ENCODE results near the gene OPRD1. TPM values are rescaled to one million over a fixed set of nuclear protein-coding genes. Genes with fewer than 3 reads are reported as not detected.

The OPRD1 gene
- total and polyA plus RNA-seq, 9 donors = 0.17 to 0.45 (median 0.37) TPM

- DNase-seq = no peak
- Histone ChIP-seq H3K4me1 (ENCODE audit: control insufficient read depth, insufficient read depth, low read length) (peaks cover 17% of the 10 kb centered on the region), H3K27me3 (ENCODE audit: control insufficient read depth, insufficient read depth, low read length) (peaks cover 28% of the 10 kb centered on the region), H3K9me3 (replicated peaks; ENCODE audit: control insufficient read depth, low read depth, low read length) (no peaks in the 10 kb centered on the region), H3K4me3 (ENCODE audit: low read length) (no peak overlapping the region), H3K36me3 (ENCODE audit: control insufficient read depth, insufficient read depth, low read length) (no peaks in the 10 kb centered on the region), H3K27ac (ENCODE audit: low read length) (no peak overlapping the region)
- 89% methylated on average over 4 of the region's 5 CpGs for WGBS (ENCODE audit: insufficient coverage)
Measured at GRCh38 chr1:28889357-28889756, 77.4 kb downstream of the OPRD1 start.

- 40% methylated on average over 1 of the region's 8 CpGs for WGBS (ENCODE audit: insufficient coverage)
- Histone ChIP-seq H3K27me3 (ENCODE audit: control insufficient read depth, insufficient read depth, low read length) (peaks cover 26% of the 10 kb centered on the region), H3K4me1 (ENCODE audit: control insufficient read depth, insufficient read depth, low read length) (peaks cover 17% of the 10 kb centered on the region), H3K36me3 (ENCODE audit: control insufficient read depth, insufficient read depth, low read length) (no peaks in the 10 kb centered on the region), H3K4me3 (ENCODE audit: low read length) (no peak overlapping the region), H3K27ac (ENCODE audit: low read length) (no peak overlapping the region), H3K9me3 (replicated peaks; ENCODE audit: control insufficient read depth, low read depth, low read length) (no peaks in the 10 kb centered on the region)
- DNase-seq = no peak
Measured at GRCh38 chr1:28890435-28890834, 78.5 kb downstream of the OPRD1 start.

GRCh38 chr1:28890836-28891235, 78.9 kb downstream of the OPRD1 start:
- 36% methylated on average over 1 of the region's 2 CpGs for WGBS (ENCODE audit: insufficient coverage)
- Histone ChIP-seq H3K27ac (ENCODE audit: low read length) (no peak overlapping the region), H3K27me3 (ENCODE audit: control insufficient read depth, insufficient read depth, low read length) (peaks cover 26% of the 10 kb centered on the region), H3K4me1 (ENCODE audit: control insufficient read depth, insufficient read depth, low read length) (peaks cover 17% of the 10 kb centered on the region), H3K9me3 (replicated peaks; ENCODE audit: control insufficient read depth, low read depth, low read length) (no peaks in the 10 kb centered on the region), H3K4me3 (ENCODE audit: low read length) (no peak overlapping the region), H3K36me3 (ENCODE audit: control insufficient read depth, insufficient read depth, low read length) (no peaks in the 10 kb centered on the region)
- DNase-seq = no peak

- peaks cover 24% of the 10 kb centered on the region for H3K27me3 ChIP-seq (ENCODE audit: control insufficient read depth, insufficient read depth, low read length)
- no peaks in the 10 kb centered on the region for H3K36me3 ChIP-seq (ENCODE audit: control insufficient read depth, insufficient read depth, low read length)
- no peak overlapping the region for H3K27ac ChIP-seq (ENCODE audit: low read length)
- 17% methylated on average over 1 of the region's 2 CpGs for WGBS (ENCODE audit: insufficient coverage)
- H3K9me3 ChIP-seq (replicated peaks; ENCODE audit: control insufficient read depth, low read depth, low read length) = no peaks in the 10 kb centered on the region
- H3K4me1 ChIP-seq (ENCODE audit: control insufficient read depth, insufficient read depth, low read length) = peaks cover 17% of the 10 kb centered on the region
- DNase-seq = no peak
- H3K4me3 ChIP-seq (ENCODE audit: low read length) = no peak overlapping the region
Measured at GRCh38 chr1:28891256-28891655, 79.3 kb downstream of the OPRD1 start.

- Histone ChIP-seq H3K9me3 (replicated peaks; ENCODE audit: control insufficient read depth, low read depth, low read length) (no peaks in the 10 kb centered on the region), H3K4me1 (ENCODE audit: control insufficient read depth, insufficient read depth, low read length) (peaks cover 3% of the 10 kb centered on the region), H3K27ac (ENCODE audit: low read length) (no peak overlapping the region), H3K36me3 (ENCODE audit: control insufficient read depth, insufficient read depth, low read length) (no peaks in the 10 kb centered on the region), H3K27me3 (ENCODE audit: control insufficient read depth, insufficient read depth, low read length) (peaks cover 6% of the 10 kb centered on the region), H3K4me3 (ENCODE audit: low read length) (no peak overlapping the region)
- DNase-seq = no peak
- 24% methylated on average over 6 of the region's 8 CpGs for WGBS (ENCODE audit: insufficient coverage)
Measured at GRCh38 chr1:28893403-28894102, 81.6 kb downstream of the OPRD1 start.

GRCh38 chr1:28894785-28895184, 82.8 kb downstream of the OPRD1 start:
- WGBS (ENCODE audit: insufficient coverage) = no CpG with 5 or more reads among the region's 2 CpGs

GRCh38 chr1:28895896-28896608, 84.1 kb downstream of the OPRD1 start:
- WGBS (ENCODE audit: insufficient coverage) = no CpG with 5 or more reads among the region's 4 CpGs
- Histone ChIP-seq H3K9me3 (replicated peaks; ENCODE audit: control insufficient read depth, low read depth, low read length) (no peaks in the 10 kb centered on the region), H3K4me3 (ENCODE audit: low read length) (no peak overlapping the region)

More at GRCh38 chr1:28894785-28895184, 82.8 kb downstream of the OPRD1 start:
- Histone ChIP-seq H3K27ac (ENCODE audit: low read length) (no peak overlapping the region), H3K4me1 (ENCODE audit: control insufficient read depth, insufficient read depth, low read length) (peaks cover 8% of the 10 kb centered on the region), H3K9me3 (replicated peaks; ENCODE audit: control insufficient read depth, low read depth, low read length) (no peaks in the 10 kb centered on the region), H3K36me3 (ENCODE audit: control insufficient read depth, insufficient read depth, low read length) (no peaks in the 10 kb centered on the region), H3K27me3 (ENCODE audit: control insufficient read depth, insufficient read depth, low read length) (peaks cover 3% of the 10 kb centered on the region), H3K4me3 (ENCODE audit: low read length) (no peak overlapping the region)
- DNase-seq = no peak

GRCh38 chr1:28896609-28896986, 84.6 kb downstream of the OPRD1 start:
- peaks cover 8% of the 10 kb centered on the region for H3K4me1 ChIP-seq (ENCODE audit: control insufficient read depth, insufficient read depth, low read length)
- H3K4me3 ChIP-seq (ENCODE audit: low read length) = no peak overlapping the region
- WGBS (ENCODE audit: insufficient coverage) = 48% methylated on average over 3 of the region's 3 CpGs
- no peaks in the 10 kb centered on the region for H3K9me3 ChIP-seq (replicated peaks; ENCODE audit: control insufficient read depth, low read depth, low read length)
- DNase-seq = no peak
- no peaks in the 10 kb centered on the region for H3K36me3 ChIP-seq (ENCODE audit: control insufficient read depth, insufficient read depth, low read length)
- H3K27ac ChIP-seq (ENCODE audit: low read length) = no peak overlapping the region
- H3K27me3 ChIP-seq (ENCODE audit: control insufficient read depth, insufficient read depth, low read length) = peaks cover 3% of the 10 kb centered on the region

More at GRCh38 chr1:28895896-28896608, 84.1 kb downstream of the OPRD1 start:
- peaks cover 3% of the 10 kb centered on the region for H3K27me3 ChIP-seq (ENCODE audit: control insufficient read depth, insufficient read depth, low read length)
- H3K36me3 ChIP-seq (ENCODE audit: control insufficient read depth, insufficient read depth, low read length) = no peaks in the 10 kb centered on the region
- no peak overlapping the region for H3K27ac ChIP-seq (ENCODE audit: low read length)
- H3K4me1 ChIP-seq (ENCODE audit: control insufficient read depth, insufficient read depth, low read length) = peaks cover 8% of the 10 kb centered on the region
- peak; percentile 28 for DNase-seq

- DNase-seq = no peak
- Histone ChIP-seq H3K36me3 (ENCODE audit: control insufficient read depth, insufficient read depth, low read length) (no peaks in the 10 kb centered on the region), H3K27me3 (ENCODE audit: control insufficient read depth, insufficient read depth, low read length) (peaks cover 3% of the 10 kb centered on the region), H3K9me3 (replicated peaks; ENCODE audit: control insufficient read depth, low read depth, low read length) (no peaks in the 10 kb centered on the region), H3K4me1 (ENCODE audit: control insufficient read depth, insufficient read depth, low read length) (peaks cover 8% of the 10 kb centered on the region), H3K27ac (ENCODE audit: low read length) (no peak overlapping the region), H3K4me3 (ENCODE audit: low read length) (no peak overlapping the region)
- 55% methylated on average over 2 of the region's 4 CpGs for WGBS (ENCODE audit: insufficient coverage)
Measured at GRCh38 chr1:28897789-28898188, 85.8 kb downstream of the OPRD1 start.

GRCh38 chr1:28898405-28898881, 86.5 kb downstream of the OPRD1 start:
- no peak for DNase-seq

More at GRCh38 chr1:28898405-28898881, 86.5 kb downstream of the OPRD1 start:
- WGBS (ENCODE audit: insufficient coverage) = 40% methylated on average over 1 of the region's 3 CpGs
- Histone ChIP-seq H3K27ac (ENCODE audit: low read length) (no peak overlapping the region), H3K27me3 (ENCODE audit: control insufficient read depth, insufficient read depth, low read length) (peaks cover 3% of the 10 kb centered on the region), H3K9me3 (replicated peaks; ENCODE audit: control insufficient read depth, low read depth, low read length) (no peaks in the 10 kb centered on the region), H3K4me3 (ENCODE audit: low read length) (no peak overlapping the region), H3K36me3 (ENCODE audit: control insufficient read depth, insufficient read depth, low read length) (no peaks in the 10 kb centered on the region), H3K4me1 (ENCODE audit: control insufficient read depth, insufficient read depth, low read length) (peaks cover 8% of the 10 kb centered on the region)

Data from muscle of leg (tissue), 11 donors.